HEK293T (cell line): ENCODE measurements around the gene TBCA.

Experiments used
- ARNT ChIP-seq: fragments of 450-650 bp; IDR thresholded peaks from 2 replicates; pipeline ENCODE4 v1.6.1; 2017; ENCODE audit warnings: mild to moderate bottlenecking
- BHLHE40 ChIP-seq: fragments of 450-650 bp; IDR thresholded peaks from 2 replicates; pipeline ENCODE4 v1.6.1; 2016; ENCODE audit warnings: mild to moderate bottlenecking, moderate library complexity, borderline replicate concordance
- FOXA1 ChIP-seq: fragments of 450-650 bp; IDR thresholded peaks from 2 replicates; pipeline ENCODE4 v1.6.1; 2016; ENCODE audit warnings: mild to moderate bottlenecking
- FOXM1 ChIP-seq: fragments of 450-650 bp; IDR thresholded peaks from 2 replicates; pipeline ENCODE4 v1.6.1; 2017; ENCODE audit warnings: mild to moderate bottlenecking, borderline replicate concordance
- HDGF ChIP-seq: fragments of 450-650 bp; IDR thresholded peaks from 2 replicates; pipeline ENCODE4 v1.6.1; 2017; ENCODE audit warnings: antibody characterized with exemption, borderline replicate concordance
- NFRKB ChIP-seq: fragments of 450-650 bp; IDR thresholded peaks from 2 replicates; pipeline ENCODE4 v1.6.1; 2016; ENCODE audit warnings: mild to moderate bottlenecking, moderate library complexity
- SP1 ChIP-seq: fragments of 450-650 bp; IDR thresholded peaks from 2 replicates; pipeline ENCODE4 v1.6.1; 2017
- TARDBP ChIP-seq: fragments of 450-650 bp; IDR thresholded peaks from 2 replicates; pipeline ENCODE4 v1.6.1; 2016
- ZNF384 ChIP-seq: fragments of 450-650 bp; IDR thresholded peaks from 2 replicates; pipeline ENCODE4 v1.6.1; 2016

GRCh38 chr5:77718934-77719610, 57.1 kb downstream of the TBCA start:
- TF ChIP-seq HDGF: no peak
- no peak for TF ChIP-seq ZNF384
- no peak for TF ChIP-seq BHLHE40
- no peak for TF ChIP-seq FOXA1
- no peak for TF ChIP-seq NFRKB
- no peak for TF ChIP-seq TARDBP
- TF ChIP-seq SP1: no peak
- no peak for TF ChIP-seq FOXM1
- no peak for TF ChIP-seq ARNT
